GM18858 (cell line): ENCODE data around the gene TCOF1.
A peak's percentile ranks its signal among the peaks of the same experiment; 100 is the strongest.

ENCODE experiments used
- ATAC-seq: cut with Tn5 transposase; IDR thresholded peaks from one replicate; pipeline ENCODE4 v1.9.1; 2021; ENCODE audit not compliant: unreplicated experiment

The TCOF1 gene

GRCh38 chr5:150357326-150358260 lies at the start of gene TCOF1:
TSS of gene TCOF1 (plus strand) at chr5:150357697. CDS start at chr5:150357747, 50 bp downstream.
- ATAC-seq = peak; percentile 84

GRCh38 chr5:150309101-150309885 lies 48.2 kb upstream of the TCOF1 start:
- no peak for ATAC-seq

GRCh38 chr5:150309886-150310239 lies 47.6 kb upstream of the TCOF1 start:
- no peak for ATAC-seq

GRCh38 chr5:150310246-150310645 lies 47.3 kb upstream of the TCOF1 start:
- ATAC-seq = no peak

- no peak for ATAC-seq
Observed at GRCh38 chr5:150311015-150311692, 46.3 kb upstream of the TCOF1 start.

- ATAC-seq = no peak
Observed at GRCh38 chr5:150312518-150312917, 45.0 kb upstream of the TCOF1 start.

GRCh38 chr5:150313501-150313900 lies 44.0 kb upstream of the TCOF1 start:
- no peak for ATAC-seq

- no peak for ATAC-seq
Observed at GRCh38 chr5:150313921-150314716, 43.4 kb upstream of the TCOF1 start.

GRCh38 chr5:150315245-150315644 lies 42.3 kb upstream of the TCOF1 start:
- no peak for ATAC-seq

- no peak for ATAC-seq
Observed at GRCh38 chr5:150316320-150316719, 41.2 kb upstream of the TCOF1 start.

GRCh38 chr5:150317048-150318003 lies 40.2 kb upstream of the TCOF1 start:
- no peak for ATAC-seq

GRCh38 chr5:150318613-150319483 lies 38.6 kb upstream of the TCOF1 start:
- no peak for ATAC-seq

GRCh38 chr5:150319484-150319790 lies 38.1 kb upstream of the TCOF1 start:
- no peak for ATAC-seq

GRCh38 chr5:150320044-150320613 lies 37.4 kb upstream of the TCOF1 start:
- no peak for ATAC-seq

GRCh38 chr5:150321211-150321610 lies 36.3 kb upstream of the TCOF1 start:
- ATAC-seq = no peak

- no peak for ATAC-seq
Observed at GRCh38 chr5:150321784-150322183, 35.7 kb upstream of the TCOF1 start.

GRCh38 chr5:150322202-150322601 lies 35.3 kb upstream of the TCOF1 start:
- no peak for ATAC-seq

GRCh38 chr5:150323092-150323491 lies 34.4 kb upstream of the TCOF1 start:
- ATAC-seq = no peak
